Measurements from ENCODE around the gene RAPH1. TPM values are rescaled to one million over a fixed set of nuclear protein-coding genes. Genes with fewer than 3 reads are reported as not detected.

The RAPH1 gene
- total and polyA plus RNA-seq, 11 donors = 3.6 to 30.4 (median 16.2) TPM

- TF ChIP-seq CTCF (IDR thresholded peaks at IDR 0.05) (no peak), POLR2A (IDR thresholded peaks at IDR 0.05) (no peak)
- H3K4me1 ChIP-seq = peaks cover 0 to 13% (median 7%) of the 10 kb centered on the region in 12 donors
- no peak overlapping the region for H3K4me3 ChIP-seq
- peaks cover 0 to 93% (median 45%) of the 10 kb centered on the region in 9 donors for H3K36me3 ChIP-seq
- no peaks in the 10 kb centered on the region for H3K27me3 ChIP-seq
- no peak overlapping the region for H3K27ac ChIP-seq
- intact Hi-C loops (cut with DNase I) = loop anchor here in 1 of 10 donors (10.0 kb wide), 1 partner anchor 63 kb away; no protein-coding TSS in a partner anchor
- DNase-seq (no peak), ATAC-seq (no peak)
- no peaks in the 10 kb centered on the region for H3K9me3 ChIP-seq
Observed at GRCh38 chr2:203407496-203407895, 127.6 kb downstream of the RAPH1 start.

GRCh38 chr2:203404996-203405395 is 130.1 kb downstream of the RAPH1 start:
- peak in 1 of 4 donors; percentile 49 for ATAC-seq
- H3K9me3 ChIP-seq = no peaks in the 10 kb centered on the region
- intact Hi-C loops (cut with DNase I) = loop anchor here in 1 of 10 donors (10.0 kb wide), 1 partner anchor 60 kb away; no protein-coding TSS in a partner anchor
- H3K27ac ChIP-seq = no peak overlapping the region
- DNase-seq = no peak
- no peaks in the 10 kb centered on the region for H3K27me3 ChIP-seq
- no peak overlapping the region for H3K4me3 ChIP-seq
- no peak for TF ChIP-seq CTCF (IDR thresholded peaks at IDR 0.05)
- TF ChIP-seq POLR2A (IDR thresholded peaks at IDR 0.05) = no peak
- peaks cover 0 to 84% (median 40%) of the 10 kb centered on the region in 9 donors for H3K36me3 ChIP-seq
- peaks cover 0 to 6% (median 0%) of the 10 kb centered on the region in 12 donors for H3K4me1 ChIP-seq

- Histone ChIP-seq H3K4me3 (no peak overlapping the region), H3K4me1 (peaks cover 0 to 5% (median 0%) of the 10 kb centered on the region in 12 donors), H3K9me3 (no peaks in the 10 kb centered on the region), H3K27ac (no peak overlapping the region), H3K27me3 (no peaks in the 10 kb centered on the region), H3K36me3 (peaks cover 0 to 74% (median 28%) of the 10 kb centered on the region in 9 donors)
- 95 to 99% (median 97%) methylated on average over 2 of the region's 2 CpGs for WGBS, 4 donors
- TF ChIP-seq POLR2A (IDR thresholded peaks at IDR 0.05) = no peak
- no peak for TF ChIP-seq CTCF (IDR thresholded peaks at IDR 0.05)
- DNase-seq = no peak
- no peak for ATAC-seq
- intact Hi-C loops (cut with DNase I) = loop anchor here in 1 of 10 donors (10.0 kb wide), 1 partner anchor 56 kb away; no protein-coding TSS in a partner anchor
Observed at GRCh38 chr2:203400805-203401585, 134.1 kb downstream of the RAPH1 start.

GRCh38 chr2:203399031-203399430 is 136.1 kb downstream of the RAPH1 start:
- H3K36me3 ChIP-seq = peaks cover 0 to 69% (median 31%) of the 10 kb centered on the region in 9 donors
- H3K4me1 ChIP-seq = peaks cover 0 to 5% (median 0%) of the 10 kb centered on the region in 12 donors
- DNase-seq (no peak), ATAC-seq (no peak)
- no peaks in the 10 kb centered on the region for H3K27me3 ChIP-seq
- H3K27ac ChIP-seq = no peak overlapping the region
- H3K9me3 ChIP-seq = no peaks in the 10 kb centered on the region
- no peak overlapping the region for H3K4me3 ChIP-seq
- intact Hi-C loops (cut with DNase I) = loop anchor here in 1 of 10 donors (10.0 kb wide), 1 partner anchor 74 kb away; the partner anchor contains the start of gene ABI2
- 95 to 97% (median 96%) methylated on average over 1 of the region's 1 CpG for WGBS, 4 donors
- TF ChIP-seq POLR2A (IDR thresholded peaks at IDR 0.05) (no peak), CTCF (IDR thresholded peaks at IDR 0.05) (no peak)
